K562 (cell line): ENCODE measurements around the gene TDG. TPM values are rescaled to one million over a fixed set of nuclear protein-coding genes. Genes with fewer than 3 reads are reported as not detected.
A peak's percentile ranks its signal among the peaks of the same experiment; 100 is the strongest.

Source experiments
- CTCFL ChIP-seq: IDR thresholded peaks from 2 replicates; pipeline ENCODE4 v1.6.1; 2011; ENCODE audit warnings: borderline replicate concordance, low read depth, mild to moderate bottlenecking, moderate library complexity, low read length; ENCODE audit not compliant: insufficient read depth, poor library complexity, severe bottlenecking
- GATAD2B ChIP-seq: fragments of 450-650 bp; IDR thresholded peaks from 2 replicates; pipeline ENCODE4 v1.6.1; 2017; ENCODE audit warnings: mild to moderate bottlenecking, borderline replicate concordance
- KLF1 ChIP-seq: fragments of 450-650 bp; IDR thresholded peaks from 2 replicates; pipeline ENCODE4 v1.6.1; 2016; ENCODE audit warnings: missing genetic modification characterization, missing compliant biosample characterization
- KLF16 ChIP-seq: IDR thresholded peaks from 2 replicates; pipeline ENCODE4 v1.6.1; 2016; ENCODE audit warnings: antibody characterized with exemption
- MGA ChIP-seq: fragments of 450-650 bp; IDR thresholded peaks from 2 replicates; pipeline ENCODE4 v1.6.1; 2016; ENCODE audit warnings: mild to moderate bottlenecking, moderate library complexity
- SMARCA4 ChIP-seq: fragments of 450-650 bp; IDR thresholded peaks from 2 replicates; pipeline ENCODE4 v1.6.1; 2016
- TOE1 ChIP-seq, 2 experiments: fragments of 450-650 bp in 1 of 2; sonication (generic) in 1 of 2; formaldehyde crosslinking in 1 of 2; IDR thresholded peaks; 2 replicates each; pipeline versions ENCODE4 v1.7.1 to v1.8.0; 2016 to 2022; ENCODE audit warnings: borderline replicate concordance in 2 of 2, mild to moderate bottlenecking in 2 of 2, antibody characterized with exemption in 1 of 2, inconsistent platforms in 1 of 2, low read depth in 1 of 2, missing genetic modification reagents in 1 of 2, moderate library complexity in 1 of 2
- ZBTB33 ChIP-seq: sonication (generic); formaldehyde crosslinking; IDR thresholded peaks from 2 replicates; pipeline ENCODE4 v1.8.1; 2023; ENCODE audit warnings: mild to moderate bottlenecking, missing genetic modification reagents
- ZNF232 ChIP-seq: sonication (generic); formaldehyde crosslinking; IDR thresholded peaks from 2 replicates; pipeline ENCODE4 v1.8.0; 2022; ENCODE audit warnings: mild to moderate bottlenecking, missing genetic modification reagents
- polyA plus RNA-seq, 8 experiments: library from polyadenylated mRNA; depleted of rRNA in 4 of 8; stranded (reverse) in 5 of 8; unstranded in 3 of 8; fragments of >200 nt; fragmentation: Nextera tagmentation in 2 of 8; fragmentation: Illumina TruSeq in 1 of 8; extraction: Ambion mirVana in 2 of 8; extraction: Trizol in 1 of 8; gene quantifications; 2 replicates each; pipeline versions ENCODE4 v1.2.1 to v1.2.3, GENCODE V29; 2011 to 2014; ENCODE audit warnings: inconsistent platforms in 1 of 8, missing spikeins in 1 of 8
- total RNA-seq, 7 experiments: library from RNA; depleted of rRNA in 6 of 7; stranded (reverse); fragments of >200 nt in 6 of 7; fragmentation: Illumina TruSeq in 2 of 7; extraction: Trizol in 2 of 7; gene quantifications; 2 replicates each; pipeline versions ENCODE4 v1.2.1 to v1.2.3, GENCODE V29; 2011 to 2021; ENCODE audit warnings: low replicate concordance in 1 of 7

Gene TDG
- total and polyA plus RNA-seq, 9 of the 15 experiments (the other 6 are each of a cell fraction or from before 2014, with no cell fraction given) = 37.6 to 77.2 (median 64.0) TPM

GRCh38 chr12:103929046-103929783, 36.5 kb upstream of the TDG start (continued):
- TF ChIP-seq KLF1 (tag) = no peak
- TF ChIP-seq SMARCA4 = 0 out of 2 replicates have a peak, but pooled peaks have one; percentile 9
- TF ChIP-seq KLF16 = no peak
- 0 out of 2 replicates have a peak, but pooled peaks have one; percentile 19 for TF ChIP-seq GATAD2B
- peak; percentile 46; the same call in 1 of the 2 replicates for TF ChIP-seq TOE1 (IDR thresholded peaks at IDR 0.05; ENCODE audit: borderline replicate concordance)
- TF ChIP-seq TOE1 (CRISPR knock-in tag; IDR thresholded peaks at IDR 0.05; ENCODE audit: borderline replicate concordance, low read depth) = no peak
- no peak for TF ChIP-seq ZNF232 (CRISPR knock-in tag)
- no peak; the same call in 1 of the 2 replicates for TF ChIP-seq ZBTB33 (CRISPR knock-in tag)
- TF ChIP-seq MGA = peak; percentile 59
- no peak for TF ChIP-seq CTCFL
